ENCODE results near the gene U2SURP.
"Not testable (repeated sequence)": the region's sequence is repeated elsewhere in the genome, so short reads cannot be mapped to it uniquely, and the experiment has no call there.

The U2SURP gene

GRCh38 chr3:143014921-143015320 is 13.6 kb downstream of the U2SURP start:
- DNase-seq (ENCODE audit: low spot score), result no peak

DNA sequence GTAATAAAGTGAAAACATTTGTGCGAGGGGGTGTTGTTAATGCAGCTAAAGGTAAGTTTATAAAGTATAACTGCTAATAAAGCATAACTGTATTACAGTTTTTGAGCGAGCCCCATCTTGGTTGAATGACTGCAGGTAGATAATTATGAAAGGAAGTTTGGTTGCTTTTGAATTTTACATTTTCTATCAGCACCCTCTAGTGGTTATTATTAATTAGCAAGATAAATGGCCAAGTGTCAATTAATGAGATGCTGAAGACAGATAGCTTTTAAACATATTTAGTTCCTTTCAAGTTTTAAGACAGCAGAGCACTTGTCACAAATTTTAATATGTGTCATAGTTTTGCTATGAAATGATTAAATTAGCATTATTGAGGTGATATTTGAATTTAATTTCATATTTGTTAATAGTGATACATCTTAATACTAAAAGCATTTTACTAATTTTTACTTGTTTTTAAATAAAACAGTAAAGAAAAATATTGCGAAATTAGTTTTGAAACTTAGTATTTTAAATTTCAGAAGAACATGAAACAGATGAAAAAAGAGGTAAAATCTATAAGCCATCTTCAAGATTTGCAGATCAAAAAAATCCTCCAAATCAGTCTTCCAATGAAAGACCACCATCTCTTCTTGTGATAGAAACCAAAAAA is 15.1 kb downstream of the U2SURP start:
- DNase-seq (ENCODE audit: low spot score), result no peak

GRCh38 chr3:143024351-143024960 is 23.1 kb downstream of the U2SURP start:
- DNase-seq (ENCODE audit: low spot score), result no peak

- DNase-seq (ENCODE audit: low spot score), result no peak
These were observed 30.0 kb downstream of the U2SURP start for GRCh38 chr3:143031327-143031726.

GRCh38 chr3:143031796-143032387 is 30.5 kb downstream of the U2SURP start:
- DNase-seq (ENCODE audit: low spot score), result not testable (repeated sequence)

DNA sequence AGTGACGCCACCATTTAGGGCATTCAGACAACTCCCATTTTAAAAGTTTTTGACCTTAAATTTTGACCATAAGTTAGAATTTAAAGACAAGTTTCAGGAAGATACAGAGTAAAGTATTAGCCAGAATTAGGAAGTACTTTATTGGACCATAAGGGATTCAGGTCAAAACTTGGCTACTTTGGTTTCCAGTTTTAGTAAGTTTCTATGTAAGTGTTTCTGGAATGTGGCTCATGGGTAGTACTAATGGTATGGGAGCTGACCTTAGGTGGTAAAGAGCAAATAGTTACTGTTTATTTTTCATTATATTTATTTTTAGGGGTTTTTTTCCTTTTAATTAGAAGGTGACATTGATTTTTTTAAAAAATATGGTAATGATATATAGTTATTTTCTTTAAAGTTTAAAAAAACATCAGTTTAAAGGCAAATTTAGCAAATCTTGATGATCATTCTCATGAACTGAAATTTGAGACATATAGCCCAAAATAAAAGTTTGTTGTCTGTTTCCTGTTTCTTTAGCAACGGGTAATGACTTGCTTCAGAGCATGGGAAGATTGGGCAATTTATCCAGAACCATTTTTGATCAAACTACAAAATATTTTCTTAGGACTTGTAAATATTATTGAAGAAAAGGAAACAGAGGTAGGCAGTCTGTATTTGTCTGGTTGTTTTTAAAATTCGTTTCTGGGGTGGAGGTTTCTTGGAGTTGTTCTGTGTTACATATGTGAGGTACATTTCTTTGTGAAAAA is 34.3 kb downstream of the U2SURP start:
- DNase-seq (ENCODE audit: low spot score), result no peak

DNA sequence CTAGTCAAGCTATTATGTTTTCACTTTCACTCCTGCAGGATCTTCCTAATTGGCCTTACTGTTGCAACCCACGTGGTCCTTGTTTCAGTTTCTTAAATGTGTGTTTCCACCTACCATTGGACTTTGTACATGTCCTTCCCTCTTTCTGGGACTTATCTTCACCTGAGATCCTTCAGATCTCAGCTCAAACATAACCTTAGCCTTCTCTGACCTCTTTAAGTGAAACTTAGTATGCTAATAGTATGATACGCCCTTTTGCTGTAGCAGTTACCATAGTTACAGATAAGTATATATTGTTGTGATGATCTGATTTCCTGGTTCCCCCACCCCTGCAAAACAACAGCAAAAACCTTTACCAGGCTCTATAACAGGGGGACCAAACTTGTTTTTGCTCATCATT is 35.2 kb downstream of the U2SURP start:
- no peak for DNase-seq (ENCODE audit: low spot score)

DNA sequence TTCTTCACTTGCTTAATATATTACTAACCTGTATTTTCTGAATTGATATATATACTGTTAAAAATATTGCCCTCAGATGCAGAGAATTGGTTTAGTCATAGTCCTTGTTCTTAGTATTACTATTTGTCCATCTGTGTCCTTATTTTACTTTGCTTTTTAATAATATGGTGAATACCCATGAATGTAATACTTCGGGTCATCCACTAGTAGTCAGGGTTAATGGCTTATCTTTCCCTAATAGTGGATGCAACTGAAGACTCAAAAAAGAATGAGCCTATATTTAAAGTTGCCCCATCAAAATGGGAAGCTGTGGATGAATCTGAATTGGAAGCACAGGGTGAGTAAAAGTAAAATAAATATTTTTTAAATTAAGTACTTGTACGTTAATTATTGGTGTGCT is 36.5 kb downstream of the U2SURP start:
- no peak for DNase-seq (ENCODE audit: low spot score)

- peak; percentile 4 for DNase-seq (ENCODE audit: low spot score)
These were observed 39.0 kb downstream of the U2SURP start for GRCh38 chr3:143040261-143040879.

DNA sequence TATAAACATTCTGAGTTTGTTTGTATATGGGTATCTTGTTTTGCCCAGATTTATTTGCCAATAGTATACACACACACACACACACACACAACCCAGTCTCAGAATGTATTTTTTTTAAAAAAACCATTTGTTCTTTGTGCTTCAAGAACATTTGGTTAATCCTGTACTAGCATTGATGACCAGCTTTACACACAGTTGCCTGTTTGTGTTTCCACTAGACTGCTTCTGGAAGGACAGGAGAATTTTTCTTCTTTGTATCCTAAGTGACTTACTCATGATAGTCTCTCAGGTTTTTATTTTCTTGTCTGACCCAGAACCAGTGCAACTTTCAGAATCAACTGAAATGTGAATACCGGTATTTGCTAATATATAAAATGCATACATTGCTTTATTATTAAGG is 40.5 kb downstream of the U2SURP start:
- DNase-seq (ENCODE audit: low spot score), result no peak

- DNase-seq (ENCODE audit: low spot score), result no peak
These were observed 44.3 kb downstream of the U2SURP start for GRCh38 chr3:143045639-143046038.

- DNase-seq (ENCODE audit: low spot score), result not testable (repeated sequence)
These were observed 44.7 kb downstream of the U2SURP start for GRCh38 chr3:143046075-143046474.

GRCh38 chr3:143054011-143054410 is 52.6 kb downstream of the U2SURP start:
- DNase-seq (ENCODE audit: low spot score), result no peak

DNA sequence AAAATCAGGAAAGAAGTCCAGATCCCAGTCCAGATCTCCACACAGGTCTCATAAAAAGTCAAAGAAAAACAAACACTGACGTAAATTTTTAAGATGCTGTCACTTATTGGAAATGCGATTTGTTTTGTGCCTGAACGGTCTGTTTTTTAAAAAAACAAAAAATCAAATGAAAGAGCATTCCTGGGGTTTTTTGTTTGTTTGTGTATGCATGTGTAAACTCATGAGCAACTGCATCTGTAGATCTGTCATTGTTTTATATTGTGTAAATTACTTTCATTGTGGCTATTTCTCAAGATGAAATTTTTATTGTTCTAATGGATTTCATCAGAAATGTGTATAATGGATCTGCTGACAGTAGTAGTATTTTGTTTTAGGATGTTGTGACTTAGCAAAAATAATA is 55.0 kb downstream of the U2SURP start:
- DNase-seq (ENCODE audit: low spot score), result no peak

DNA sequence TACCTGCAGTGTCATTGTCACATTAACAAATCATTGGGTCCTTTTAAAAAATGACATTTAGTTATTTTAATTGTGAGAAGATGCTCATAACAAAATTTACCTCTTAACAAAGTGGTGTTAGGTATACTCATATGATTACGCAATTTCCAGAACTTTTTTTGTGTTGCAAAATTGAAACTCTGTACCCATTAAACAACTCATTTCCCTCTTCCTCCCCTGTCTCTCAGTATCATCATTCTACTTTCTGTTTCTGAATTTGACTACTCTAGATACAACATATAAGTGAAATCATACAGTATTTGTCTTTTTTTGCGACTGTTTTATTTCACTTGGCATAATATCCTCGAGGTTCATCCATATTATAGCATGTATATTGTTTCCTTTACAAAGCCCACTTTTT is 59.5 kb downstream of the U2SURP start:
- DNase-seq (ENCODE audit: low spot score), result no peak

DNA sequence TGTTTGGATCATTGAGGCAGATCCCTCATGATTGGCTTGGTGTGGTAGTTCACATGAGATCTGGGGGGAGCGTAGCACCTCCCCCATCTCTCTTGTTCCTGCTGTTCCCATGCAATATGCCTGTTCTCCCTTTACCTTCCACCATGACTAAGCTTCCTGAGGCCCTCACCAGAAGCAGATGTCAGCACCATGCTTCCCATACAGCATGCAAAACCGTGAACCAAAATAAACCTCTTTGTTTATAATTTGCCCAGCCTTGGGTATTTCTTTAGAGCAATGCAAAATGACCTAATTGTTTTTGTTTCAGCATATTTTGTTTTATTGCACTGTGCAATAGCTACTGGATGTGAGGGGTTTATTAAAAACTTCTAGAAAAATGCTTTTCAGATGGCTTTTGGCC is 61.6 kb downstream of the U2SURP start:
- no peak for DNase-seq (ENCODE audit: low spot score)

GRCh38 chr3:143064777-143065176 is 63.4 kb downstream of the U2SURP start:
- DNase-seq (ENCODE audit: low spot score), result no peak

GRCh38 chr3:143065364-143065763 is 64.0 kb downstream of the U2SURP start:
- no peak for DNase-seq (ENCODE audit: low spot score)

DNA sequence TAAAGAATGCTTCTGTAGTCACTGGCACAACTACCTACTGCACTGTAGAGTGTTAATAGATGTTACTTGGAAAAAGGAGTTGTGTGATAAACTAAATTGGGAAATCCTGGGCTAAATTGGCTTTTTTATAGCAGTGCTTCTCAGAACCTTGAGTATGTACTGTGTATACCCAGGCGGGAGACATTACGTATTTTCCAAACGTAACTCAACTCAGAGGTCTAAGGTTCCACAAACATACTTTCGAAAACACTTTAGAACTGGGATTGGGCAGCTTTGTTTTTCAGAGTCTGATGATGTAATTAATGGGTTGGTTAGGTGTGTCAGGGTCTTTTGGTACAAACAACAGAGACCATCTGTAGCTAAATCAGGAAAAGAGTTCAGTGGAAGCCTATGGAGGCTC is 64.7 kb downstream of the U2SURP start:
- no peak for DNase-seq (ENCODE audit: low spot score)

DNA sequence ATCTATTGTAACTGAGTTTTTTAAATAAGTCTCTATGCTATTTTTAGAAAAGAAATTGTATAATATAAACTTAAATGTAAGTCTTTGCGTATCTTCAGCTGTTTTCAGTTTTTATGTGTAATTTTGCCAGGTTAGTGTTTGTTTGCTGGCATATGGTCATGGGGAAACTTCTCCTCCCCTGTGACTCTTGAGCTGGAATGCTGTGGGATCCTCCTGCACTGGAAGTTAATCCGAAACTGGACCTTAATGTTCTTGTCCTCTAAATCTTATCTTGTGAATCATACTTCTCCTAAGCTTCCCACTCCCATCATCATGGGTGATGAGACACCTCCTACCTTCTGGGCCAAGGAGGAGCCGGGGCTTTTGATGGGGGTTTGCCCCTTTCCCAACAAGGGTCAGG is 65.8 kb downstream of the U2SURP start:
- no peak for DNase-seq (ENCODE audit: low spot score)

DNA sequence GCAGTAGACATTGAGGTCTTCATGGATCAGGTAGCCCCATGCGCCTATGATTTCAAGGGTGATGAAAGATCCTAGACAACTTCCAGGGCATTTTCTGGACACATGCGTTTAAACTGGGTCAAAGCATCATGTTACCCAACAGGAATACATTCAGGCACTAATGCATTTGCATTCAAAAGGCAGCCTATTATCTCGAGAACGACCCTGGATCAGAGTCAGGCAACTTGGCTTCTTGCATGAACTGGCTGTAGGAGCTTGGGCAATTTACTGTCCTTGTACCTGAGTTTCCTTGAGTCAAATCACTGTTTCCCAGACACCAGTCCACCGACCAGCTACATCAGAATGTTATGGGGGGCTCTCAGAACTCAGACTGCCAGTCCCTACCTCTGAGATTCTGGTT is 66.7 kb downstream of the U2SURP start:
- DNase-seq (ENCODE audit: low spot score), result no peak

- no peak for DNase-seq (ENCODE audit: low spot score)
These were observed 69.7 kb downstream of the U2SURP start for GRCh38 chr3:143070977-143071551.

All from putamen (tissue), 1 donor.